K562 (cell line): ENCODE results near the gene PPIL1. TPM values are rescaled to one million over a fixed set of nuclear protein-coding genes. Genes with fewer than 3 reads are reported as not detected.

Experiments
- CEBPB ChIP-seq: fragments of 450-650 bp; IDR thresholded peaks from 2 replicates; pipeline ENCODE4 v1.6.1; 2016; ENCODE audit warnings: missing genetic modification characterization, missing compliant biosample characterization
- DMBX1 ChIP-seq: fragments of 250-450 bp; sonication (Bioruptor Pico); IDR thresholded peaks from 2 replicates; pipeline ENCODE4 v1.8.0; 2022; ENCODE audit warnings: inconsistent platforms, mild to moderate bottlenecking, moderate library complexity, borderline replicate concordance
- GTF2A2 ChIP-seq: IDR thresholded peaks from 2 replicates; pipeline ENCODE4 v1.6.1; 2016; ENCODE audit warnings: mild to moderate bottlenecking, missing genetic modification characterization, missing compliant biosample characterization
- HNRNPUL1 ChIP-seq: fragments of 200-400 bp; formaldehyde crosslinking; IDR thresholded peaks from 2 replicates; pipeline ENCODE4 v1.6.1; 2017; ENCODE audit warnings: low read length
- MGA ChIP-seq: fragments of 450-650 bp; IDR thresholded peaks from 2 replicates; pipeline ENCODE4 v1.6.1; 2016; ENCODE audit warnings: mild to moderate bottlenecking, moderate library complexity
- NFATC3 ChIP-seq: fragments of 450-650 bp; IDR thresholded peaks from 2 replicates; pipeline ENCODE4 v1.6.1; 2017; ENCODE audit warnings: mild to moderate bottlenecking
- SOX6 ChIP-seq: fragments of 450-650 bp; IDR thresholded peaks from 2 replicates; pipeline ENCODE4 v1.6.1; 2014; ENCODE audit warnings: mild to moderate bottlenecking
- SUPT5H ChIP-seq: fragments of 450-650 bp; IDR thresholded peaks from 2 replicates; pipeline ENCODE4 v1.6.1; 2016
- THAP7 ChIP-seq: fragments of 250-450 bp; sonication (Bioruptor Pico); IDR thresholded peaks from 2 replicates; pipeline ENCODE4 v1.5.0; 2021
- ZNF12 ChIP-seq: sonication (generic); formaldehyde crosslinking; IDR thresholded peaks from 2 replicates; pipeline ENCODE4 v1.4.0; 2020; ENCODE audit warnings: mild to moderate bottlenecking, missing genetic modification reagents
- ZNF282 ChIP-seq: sonication (generic); formaldehyde crosslinking; IDR thresholded peaks from 2 replicates; pipeline ENCODE4 v1.8.1; 2023; ENCODE audit warnings: missing genetic modification reagents
- ZNF584 ChIP-seq: fragments of 200-800 bp; sonication (Bioruptor generic); IDR thresholded peaks from 2 replicates; pipeline ENCODE4 v1.6.1; 2016; ENCODE audit warnings: low read depth, mild to moderate bottlenecking, missing genetic modification characterization, missing compliant biosample characterization
- ZNF76 ChIP-seq: fragments of 250-450 bp; sonication (Bioruptor Pico); IDR thresholded peaks from 2 replicates; pipeline ENCODE4 v1.4.0; 2020; ENCODE audit warnings: mild to moderate bottlenecking, moderate library complexity, borderline replicate concordance
- ZNF764 ChIP-seq: fragments of 250-450 bp; sonication (Bioruptor Pico); IDR thresholded peaks from 2 replicates; pipeline ENCODE4 v1.4.0; 2020; ENCODE audit warnings: low read depth, mild to moderate bottlenecking, moderate library complexity
- polyA plus RNA-seq, 8 experiments: library from polyadenylated mRNA; depleted of rRNA in 4 of 8; stranded (reverse) in 5 of 8; unstranded in 3 of 8; fragments of >200 nt; fragmentation: Nextera tagmentation in 2 of 8; fragmentation: Illumina TruSeq in 1 of 8; extraction: Ambion mirVana in 2 of 8; extraction: Trizol in 1 of 8; gene quantifications; 2 replicates each; pipeline versions ENCODE4 v1.2.1 to v1.2.3, GENCODE V29; 2011 to 2014; ENCODE audit warnings: inconsistent platforms in 1 of 8, missing spikeins in 1 of 8
- total RNA-seq, 7 experiments: library from RNA; depleted of rRNA in 6 of 7; stranded (reverse); fragments of >200 nt in 6 of 7; fragmentation: Illumina TruSeq in 2 of 7; extraction: Trizol in 2 of 7; gene quantifications; 2 replicates each; pipeline versions ENCODE4 v1.2.1 to v1.2.3, GENCODE V29; 2011 to 2021; ENCODE audit warnings: low replicate concordance in 1 of 7
- TF ChIP-seq, protein P1 (sequence below), 2 experiments: fragments of 450-650 bp in 1 of 2; sonication (generic) in 1 of 2; formaldehyde crosslinking; conservative IDR thresholded peaks; 2 replicates each; pipeline versions ENCODE4 v1.4.0 to v1.8.1; 2020 to 2022; ENCODE audit warnings: mild to moderate bottlenecking in 1 of 2, missing genetic modification reagents in 1 of 2

PPIL1 gene
- total and polyA plus RNA-seq, 9 of the 15 experiments (the other 6 are each of a cell fraction or from before 2014, with no cell fraction given), result 65.8 to 205 (median 130) TPM

DNA sequence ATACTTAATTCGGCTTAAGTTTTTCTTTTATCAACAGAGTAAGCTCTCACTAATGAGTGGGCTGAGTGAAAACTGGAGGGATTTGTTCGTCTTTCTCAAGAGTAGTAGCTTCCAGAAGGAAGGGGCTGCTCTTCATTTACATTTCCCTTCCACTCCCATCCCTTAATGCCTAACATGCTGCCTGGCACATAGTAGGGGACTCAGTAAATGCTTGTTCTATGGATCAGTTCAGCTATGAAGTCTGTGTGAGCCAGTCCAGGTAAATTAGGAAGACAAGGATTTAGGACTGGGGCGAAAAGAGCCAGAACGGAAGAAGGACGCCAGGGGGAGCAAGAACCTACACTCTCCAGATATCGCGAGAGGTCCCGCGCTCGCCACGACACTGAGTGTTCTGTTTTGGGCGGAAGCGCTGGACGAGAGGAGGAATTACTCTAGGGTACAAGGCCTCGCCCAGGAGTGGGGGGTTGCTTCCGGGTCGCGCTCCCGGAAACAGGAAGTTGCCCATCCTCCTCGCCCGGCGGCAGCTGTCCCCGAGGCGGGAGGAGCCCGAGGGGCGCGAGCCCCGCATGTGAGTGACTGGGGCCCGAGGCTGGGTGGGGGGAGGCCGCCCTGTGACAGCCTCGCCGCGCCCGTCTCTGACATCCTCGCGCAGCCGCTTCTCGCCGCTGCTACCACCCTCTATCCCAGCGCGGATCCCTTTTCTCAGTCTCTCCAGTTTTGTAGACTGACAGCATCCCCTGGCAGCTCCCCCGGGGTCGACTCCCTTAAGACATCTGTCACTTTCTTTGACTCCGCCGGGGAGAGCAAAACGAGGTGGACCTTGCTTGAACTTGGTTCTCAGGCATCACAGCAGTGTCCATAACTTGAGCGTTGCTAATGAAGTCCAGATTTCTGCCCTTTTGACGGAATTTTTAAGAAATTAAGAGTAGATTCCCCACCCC lies 11.1 kb upstream of the PPIL1 start, which contains the start of gene C6orf89 (continued):
- TF ChIP-seq MGA (peak; percentile 82), SOX6 (peak; percentile 77), ZNF12 (CRISPR knock-in tag) (no peak), ZNF282 (no peak), ZNF764 (CRISPR knock-in tag) (0 out of 2 replicates have a peak, but pooled peaks have one; percentile 58), HNRNPUL1 (no peak), SUPT5H (peak; percentile 85), THAP7 (CRISPR knock-in tag) (no peak; the same call in 1 of the 2 replicates), GTF2A2 (no peak), DMBX1 (CRISPR knock-in tag) (peak; percentile 61; the same call in 1 of the 2 replicates), ZNF76 (CRISPR knock-in tag) (peak; percentile 48; the same call in 1 of the 2 replicates), CEBPB (tag) (no peak), NFATC3 (0 out of 2 replicates have a peak, but pooled peaks have one; percentile 12), ZNF584 (0 out of 2 replicates have a peak, but pooled peaks have one; percentile 53)
- TF ChIP-seq, protein P1, sequence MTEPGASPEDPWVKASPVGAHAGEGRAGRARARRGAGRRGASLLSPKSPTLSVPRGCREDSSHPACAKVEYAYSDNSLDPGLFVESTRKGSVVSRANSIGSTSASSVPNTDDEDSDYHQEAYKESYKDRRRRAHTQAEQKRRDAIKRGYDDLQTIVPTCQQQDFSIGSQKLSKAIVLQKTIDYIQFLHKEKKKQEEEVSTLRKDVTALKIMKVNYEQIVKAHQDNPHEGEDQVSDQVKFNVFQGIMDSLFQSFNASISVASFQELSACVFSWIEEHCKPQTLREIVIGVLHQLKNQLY (CRISPR knock-in tag; conservative IDR thresholded peaks at IDR 0.05), result no peak
